GM21360 (cell line): Measurements from ENCODE around the gene ZFYVE9.
"Not testable (repeated sequence)": the region's sequence is repeated elsewhere in the genome, so short reads cannot be mapped to it uniquely, and the experiment has no call there.

ENCODE experiments used
- ATAC-seq: cut with Tn5 transposase; IDR thresholded peaks from one replicate; pipeline ENCODE4 v1.9.1; 2021; ENCODE audit warnings: mild to moderate bottlenecking, moderate library complexity; ENCODE audit not compliant: unreplicated experiment

ZFYVE9 gene

DNA sequence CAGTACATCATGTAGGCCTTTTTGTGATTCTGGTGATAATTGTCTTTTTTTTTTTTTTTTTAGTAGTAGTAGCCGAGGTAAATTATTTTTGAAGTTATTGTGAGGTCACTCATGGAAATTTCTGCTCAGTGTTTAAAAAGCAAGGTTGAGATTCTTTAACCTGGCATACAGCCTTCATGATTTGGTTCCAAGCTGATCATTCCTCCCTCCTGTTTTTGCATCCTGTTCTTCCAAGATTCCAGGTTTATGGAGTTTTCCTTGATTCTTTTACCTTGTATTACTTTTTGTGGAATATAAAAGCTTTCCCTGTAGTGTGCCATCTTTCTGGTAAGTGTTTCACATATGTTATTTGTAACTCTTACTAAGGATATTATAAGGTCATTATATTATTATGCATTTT, 9.1 kb downstream of the ZFYVE9 start:
- ATAC-seq, result no peak

DNA sequence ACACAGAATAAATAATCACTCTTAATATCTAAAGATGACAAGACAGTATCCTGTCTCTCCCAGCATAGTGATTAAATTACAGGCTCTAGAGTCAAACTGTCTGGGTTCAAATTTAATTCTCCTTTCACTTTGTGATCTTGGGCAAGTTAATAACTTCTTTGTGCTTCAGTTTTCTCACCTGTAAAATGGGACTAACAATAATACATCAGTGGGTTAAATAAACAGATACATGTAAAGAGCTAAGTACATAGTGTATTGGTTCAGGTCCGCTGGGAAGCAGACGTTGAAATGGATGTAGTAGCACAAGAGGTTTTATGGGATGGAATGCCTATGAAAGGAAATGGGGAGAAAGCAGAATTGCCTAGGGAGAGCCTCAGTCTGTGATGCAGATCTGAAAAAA, 10.7 kb downstream of the ZFYVE9 start:
- no peak for ATAC-seq

DNA sequence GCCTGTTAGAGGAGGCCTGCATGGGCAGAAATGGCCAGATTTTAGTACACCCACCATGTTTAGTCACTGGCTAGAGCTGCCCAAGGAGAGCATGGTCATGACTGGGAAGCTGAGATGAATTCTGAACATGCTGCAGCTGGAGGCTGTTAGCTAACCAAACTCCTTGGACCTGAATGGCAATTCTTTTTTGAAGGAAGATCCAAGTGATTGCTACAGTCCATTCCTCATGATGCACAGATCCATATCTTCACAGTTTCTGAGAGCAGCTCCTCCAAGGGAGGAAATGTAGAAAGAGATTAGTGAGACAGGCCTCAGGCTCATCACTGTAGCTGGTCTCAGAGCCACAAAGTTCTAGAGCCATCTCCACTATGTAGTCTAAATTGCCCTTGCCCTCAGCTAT, 11.1 kb downstream of the ZFYVE9 start:
- ATAC-seq, result no peak

DNA sequence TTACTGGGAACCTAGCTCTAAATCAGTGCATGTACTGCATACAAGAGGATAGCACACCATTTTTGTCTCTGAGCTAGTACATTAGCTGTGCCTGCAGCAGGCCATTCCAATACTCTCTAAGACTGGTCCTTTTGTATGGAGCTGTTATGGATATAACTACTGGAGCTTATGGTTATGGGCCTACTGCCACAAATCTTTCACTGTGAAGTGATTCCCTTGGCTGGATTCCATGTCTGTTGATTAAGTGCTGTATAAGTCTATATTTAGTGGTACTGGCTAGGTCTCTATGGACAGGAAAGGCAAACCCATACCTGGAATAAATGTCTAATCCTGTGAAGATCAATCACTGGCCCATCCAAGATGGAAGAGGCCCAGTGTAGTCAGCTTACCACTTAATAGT, 12.0 kb downstream of the ZFYVE9 start:
- ATAC-seq, result no peak

DNA sequence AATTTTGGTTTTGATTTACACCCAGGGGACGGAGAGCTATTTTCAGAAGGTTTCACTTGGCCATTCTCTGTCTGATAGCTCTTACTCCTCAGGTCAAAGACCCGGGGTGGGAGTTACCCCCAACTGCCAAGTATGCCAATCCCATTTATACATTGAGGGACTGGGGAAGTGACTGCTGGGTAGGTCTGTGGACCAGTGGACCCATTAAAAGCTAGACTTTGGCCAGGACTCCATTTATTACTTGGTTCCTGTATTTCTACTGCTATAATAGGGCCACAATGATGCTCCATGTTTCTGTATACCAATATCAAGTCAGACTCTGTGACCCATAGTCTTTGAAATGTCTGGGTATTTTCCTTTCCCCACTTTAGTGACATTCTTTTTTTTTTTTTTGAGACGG, 14.6 kb downstream of the ZFYVE9 start:
- ATAC-seq, result no peak

DNA sequence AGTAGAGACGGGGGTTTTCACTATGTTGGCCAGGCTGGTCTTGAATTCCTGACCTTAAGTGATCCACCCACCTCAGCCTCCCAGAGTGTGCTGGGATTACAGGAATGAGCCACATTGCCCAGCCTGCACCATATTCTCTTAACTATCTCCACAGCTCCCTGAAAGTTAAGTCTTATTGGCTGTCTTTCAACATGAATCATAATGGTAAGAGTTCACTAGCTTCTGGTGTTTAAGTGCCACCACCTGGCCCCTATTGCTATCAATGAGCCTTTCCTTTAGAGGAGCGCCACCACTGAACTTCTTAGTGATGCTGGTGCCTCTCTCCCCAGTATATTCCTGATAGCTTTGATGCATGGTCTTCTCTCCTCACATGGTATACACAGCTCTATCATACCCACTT, 15.7 kb downstream of the ZFYVE9 start:
- no peak for ATAC-seq

DNA sequence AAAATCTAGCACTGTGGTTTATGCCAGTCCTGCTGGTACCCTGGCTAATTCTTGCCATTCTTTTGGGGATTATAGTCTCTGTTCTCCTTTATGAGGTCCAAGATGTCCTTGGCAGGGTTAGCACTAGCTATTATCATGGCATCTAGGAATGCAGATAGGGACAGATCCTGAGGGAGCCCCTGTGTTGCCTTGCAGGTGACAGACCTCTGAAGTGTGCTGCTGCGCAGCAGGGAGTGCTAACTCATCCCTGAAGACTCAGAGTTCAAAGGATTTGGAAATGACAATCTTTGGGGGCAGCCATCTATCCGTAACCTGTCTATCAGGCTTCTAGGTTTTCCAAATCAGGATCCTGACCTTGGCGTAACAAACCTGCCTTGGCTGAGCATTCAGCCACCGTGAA, 16.3 kb downstream of the ZFYVE9 start:
- ATAC-seq, result no peak

DNA sequence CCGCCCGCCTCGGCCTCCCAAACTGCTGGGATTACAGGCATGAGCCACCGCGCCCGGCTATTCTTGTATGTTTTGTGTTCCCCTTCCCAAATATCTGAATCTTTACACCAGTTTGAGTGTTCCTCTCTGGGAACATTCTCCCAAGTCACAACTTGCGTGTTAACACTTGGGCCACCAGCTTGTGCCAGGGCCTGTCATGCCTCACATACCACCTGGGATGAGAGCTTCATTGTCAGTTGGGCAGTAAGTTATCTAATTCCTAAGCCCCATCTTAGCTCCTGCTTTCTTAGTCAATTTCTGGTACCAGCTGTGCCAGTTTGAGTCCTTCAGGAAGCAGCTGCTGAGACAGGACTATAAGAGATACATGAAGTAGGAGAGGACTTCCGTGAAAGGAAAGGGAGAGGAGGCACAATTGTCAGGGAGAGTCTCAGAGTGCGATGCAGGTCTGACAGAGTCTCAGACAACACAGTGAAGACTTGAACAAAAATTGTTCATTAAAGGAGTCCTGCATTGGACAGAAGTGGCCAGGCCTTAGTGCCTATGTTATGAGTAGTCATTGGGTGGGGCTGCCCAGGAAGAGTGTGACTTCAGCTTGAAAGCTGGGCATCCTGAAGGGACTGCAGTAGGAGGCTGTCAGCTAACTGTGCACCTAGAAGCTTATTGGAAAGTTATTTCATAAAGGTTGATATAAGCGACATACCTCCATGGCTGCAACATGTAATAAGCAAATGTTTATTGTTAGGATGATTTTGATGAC, 17.3 kb downstream of the ZFYVE9 start:
- ATAC-seq, result no peak

DNA sequence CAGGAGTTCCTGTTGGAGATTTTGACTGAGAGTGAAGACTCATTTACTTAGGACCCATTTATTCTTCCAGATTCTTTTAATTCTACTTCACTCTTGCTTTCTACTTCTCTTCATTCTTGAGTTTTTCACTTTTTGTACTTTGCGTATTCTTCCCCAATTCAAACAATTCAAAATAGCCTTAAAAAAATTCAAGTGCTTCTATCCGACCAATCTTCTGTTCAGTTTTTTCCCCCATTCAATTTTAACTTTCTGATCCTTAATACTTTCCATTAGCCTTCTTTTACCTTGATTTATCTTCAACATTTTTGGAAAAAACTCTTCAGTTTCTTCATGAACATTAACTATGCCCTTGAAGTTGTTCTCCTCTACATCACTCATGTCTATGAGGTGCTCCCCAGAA, 21.1 kb downstream of the ZFYVE9 start:
- ATAC-seq, result no peak

DNA sequence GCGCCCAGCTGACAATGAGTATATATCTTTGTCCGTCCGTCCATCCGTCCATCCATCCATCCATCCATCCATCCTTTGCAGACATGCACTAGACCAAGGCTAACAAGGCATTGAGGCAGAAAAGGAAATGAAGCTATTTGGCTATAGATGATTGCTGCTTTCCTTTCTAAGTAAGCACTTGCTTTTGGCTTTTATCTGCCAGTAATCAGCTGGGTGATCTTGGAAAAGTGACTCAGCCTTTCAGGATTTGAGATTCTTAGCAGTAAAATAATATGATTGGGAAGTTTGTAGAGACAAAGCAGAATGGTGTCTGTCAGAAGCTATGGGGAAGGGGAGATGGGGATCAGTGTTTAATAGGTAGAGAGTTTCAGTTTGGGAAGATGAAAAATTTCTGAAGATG, 22.7 kb downstream of the ZFYVE9 start:
- ATAC-seq, result no peak

DNA sequence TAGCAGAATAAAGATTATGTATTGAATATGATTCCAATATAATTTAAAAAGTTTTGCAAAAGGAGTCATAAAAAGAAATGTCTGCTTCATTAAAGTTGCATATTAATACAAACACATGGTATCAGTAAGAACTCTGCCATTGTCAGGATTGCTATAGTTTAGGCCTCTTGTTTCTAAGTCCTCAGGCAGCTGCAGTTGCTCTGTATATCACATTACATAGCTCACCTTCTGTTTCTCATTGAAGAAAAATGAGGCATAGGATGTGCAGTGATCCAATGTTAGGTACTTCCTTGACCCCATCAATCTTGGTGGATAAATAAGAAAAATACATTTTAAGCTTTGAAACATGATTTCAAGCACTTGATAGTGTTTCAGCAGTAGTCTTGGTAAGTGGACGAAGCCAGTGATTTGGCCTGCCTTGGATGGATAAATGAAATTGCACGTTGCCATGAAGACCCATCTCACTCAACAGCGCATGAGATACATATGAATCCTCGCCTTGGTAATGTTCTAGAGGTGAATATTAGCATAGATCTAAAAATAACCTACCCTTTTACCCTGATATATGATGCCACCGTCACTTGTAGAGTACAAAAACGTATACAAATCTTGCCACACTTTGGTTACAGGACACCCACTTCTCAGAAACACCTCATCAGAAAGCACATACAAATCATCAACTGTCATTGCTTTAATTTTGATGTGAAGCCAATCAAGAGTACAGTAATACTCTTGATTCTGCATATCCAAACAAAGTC, 25.3 kb downstream of the ZFYVE9 start:
- no peak for ATAC-seq

DNA sequence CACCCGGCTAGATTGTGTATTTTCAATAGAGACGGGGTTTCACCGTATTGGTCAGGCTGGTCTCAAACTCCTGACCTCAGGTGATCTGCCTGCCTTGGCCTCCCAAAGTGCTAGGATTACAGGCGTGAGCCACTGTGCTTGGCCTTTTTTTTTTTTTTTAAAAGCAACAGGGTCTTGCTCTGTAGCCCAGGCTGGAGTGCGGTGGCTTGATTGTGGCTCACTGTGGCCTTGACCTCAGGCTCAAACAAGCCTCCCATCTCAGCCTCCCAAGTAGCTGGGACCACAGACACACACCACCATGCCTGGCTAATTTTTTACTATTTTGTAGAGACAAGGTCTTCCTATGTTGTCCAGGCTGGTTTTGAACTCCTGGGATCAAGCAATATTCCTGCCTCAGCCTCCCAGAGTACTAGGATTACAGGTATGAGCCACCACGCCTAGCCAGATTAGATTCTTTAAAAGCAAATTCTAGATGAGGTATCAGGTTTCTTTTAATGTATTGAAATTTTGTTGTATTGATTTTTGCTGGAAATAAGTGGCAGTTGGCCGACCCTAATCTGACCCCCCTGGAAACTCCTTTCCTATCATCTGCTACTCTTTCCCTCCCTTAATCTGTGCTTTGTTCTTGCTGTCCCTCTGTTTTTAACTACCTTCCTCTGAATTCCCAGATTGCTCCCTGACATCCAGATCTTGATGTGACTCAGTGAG, 26.6 kb downstream of the ZFYVE9 start:
- no peak for ATAC-seq

DNA sequence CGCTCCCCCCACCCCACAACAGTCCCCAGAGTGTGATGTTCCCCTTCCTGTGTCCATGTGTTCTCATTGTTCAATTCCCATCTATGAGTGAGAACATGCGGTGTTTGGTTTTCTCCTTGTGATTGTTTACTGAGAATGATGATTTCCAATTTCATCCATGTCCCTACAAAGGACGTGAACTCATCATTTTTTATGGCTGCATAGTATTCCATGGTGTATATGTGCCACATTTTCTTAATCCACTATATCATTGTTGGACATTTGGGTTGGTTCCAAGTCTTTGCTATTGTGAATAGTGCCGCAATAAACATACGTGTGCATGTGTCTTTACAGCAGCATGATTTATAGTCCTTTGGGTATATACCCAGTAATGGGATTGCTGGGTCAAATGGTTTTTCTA, 29.3 kb downstream of the ZFYVE9 start:
- ATAC-seq, result not testable (repeated sequence)

DNA sequence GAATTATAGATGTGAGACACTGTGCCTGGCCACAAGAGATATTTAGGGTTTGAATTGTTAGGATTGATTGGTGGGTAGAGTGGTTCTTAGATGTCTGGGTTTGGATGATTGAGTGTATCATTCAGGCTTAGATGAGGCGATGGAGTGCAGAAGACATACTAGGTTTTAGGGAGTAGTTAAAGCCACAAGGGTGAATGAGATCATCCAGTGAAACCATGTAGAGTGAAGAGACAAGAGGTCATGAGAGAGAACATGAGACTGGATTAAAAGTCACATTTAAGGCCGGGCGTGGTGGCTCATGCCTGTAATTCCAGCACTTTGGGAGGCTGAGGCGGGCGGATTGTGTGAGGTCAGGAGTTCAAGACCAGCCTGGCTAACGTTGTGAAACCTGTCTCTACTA, 37.2 kb downstream of the ZFYVE9 start:
- no peak for ATAC-seq

DNA sequence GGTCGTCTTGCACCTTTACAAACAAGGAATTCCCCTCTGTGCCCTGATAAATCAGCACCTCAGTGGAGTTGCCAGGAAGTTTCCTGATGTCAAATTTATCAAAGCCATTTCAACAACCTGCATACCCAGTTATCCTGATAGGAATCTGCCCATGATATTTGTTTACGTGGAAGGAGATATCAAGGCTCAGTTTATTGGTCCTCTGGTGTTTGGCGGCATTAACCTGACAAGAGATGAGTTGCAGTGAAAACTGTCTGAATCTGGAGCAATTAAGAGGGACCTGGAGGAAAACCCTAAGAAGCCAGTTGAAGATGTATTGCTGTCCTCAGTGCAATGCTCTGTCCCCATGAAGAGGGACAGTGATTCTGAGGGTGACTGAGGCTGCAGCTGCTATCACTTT, 38.3 kb downstream of the ZFYVE9 start:
- ATAC-seq, result no peak

DNA sequence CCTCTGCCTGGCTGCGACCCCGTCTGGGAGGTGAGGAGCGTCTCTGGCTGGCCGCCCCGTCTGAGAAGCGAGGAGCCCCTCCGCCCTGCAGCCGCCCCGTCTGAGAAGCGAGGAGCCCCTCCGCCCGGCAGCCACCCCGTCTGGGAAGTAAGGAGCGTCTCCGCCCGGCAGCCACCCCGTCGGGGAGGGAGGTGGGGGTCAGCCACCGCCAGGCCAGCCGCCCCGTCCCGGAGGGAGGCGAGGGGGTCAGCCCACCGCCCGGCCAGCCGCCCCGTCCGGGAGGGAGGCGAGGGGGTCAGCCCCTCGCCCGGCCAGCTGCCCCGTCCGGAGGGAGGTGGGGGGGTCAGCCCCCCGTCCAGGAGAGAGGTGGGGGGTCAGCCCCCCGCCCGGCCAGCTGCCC, 39.9 kb downstream of the ZFYVE9 start:
- ATAC-seq, result not testable (repeated sequence)

DNA sequence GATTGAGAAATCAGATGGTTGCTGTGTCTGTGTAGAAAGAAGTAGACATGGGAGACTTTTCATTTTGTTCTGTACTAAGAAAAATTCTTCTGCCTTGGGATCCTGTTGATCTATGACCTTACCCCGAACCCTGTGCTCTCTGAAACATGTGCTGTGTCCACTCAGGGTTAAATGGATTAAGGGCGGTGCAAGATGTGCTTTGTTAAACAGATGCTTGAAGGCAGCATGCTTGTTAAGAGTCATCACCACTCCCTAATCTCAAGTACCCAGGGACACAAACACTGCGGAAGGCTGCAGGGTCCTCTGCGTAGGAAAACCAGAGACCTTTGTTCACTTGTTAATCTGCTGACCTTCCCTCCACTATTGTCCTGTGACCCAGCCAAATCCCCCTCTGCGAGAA, 40.4 kb downstream of the ZFYVE9 start:
- not testable (repeated sequence) for ATAC-seq

DNA sequence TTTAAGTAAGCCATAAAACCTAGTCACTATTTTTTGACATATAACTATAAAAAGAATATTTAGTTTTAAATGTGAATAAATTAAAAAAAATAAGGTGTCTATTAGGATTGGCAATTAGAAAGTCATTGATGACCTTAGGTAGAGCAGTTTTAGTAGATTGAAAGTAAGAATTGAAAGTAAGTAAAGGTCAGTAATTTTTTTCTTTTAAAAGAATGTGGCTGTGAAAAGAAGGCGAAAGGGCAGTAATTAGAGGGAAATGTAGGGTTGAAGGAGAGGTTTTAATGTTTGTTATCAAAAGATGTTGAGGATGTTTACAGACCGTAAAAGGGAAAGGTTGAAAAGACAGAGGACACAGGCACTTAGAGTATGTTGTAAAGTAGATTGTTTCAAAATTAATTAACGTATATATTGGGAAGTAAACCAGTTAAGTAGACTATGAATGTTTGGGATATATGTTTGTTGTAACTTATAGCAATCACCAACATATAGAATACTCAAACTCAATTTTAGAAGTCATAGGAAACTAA, 41.0 kb downstream of the ZFYVE9 start:
- no peak for ATAC-seq

DNA sequence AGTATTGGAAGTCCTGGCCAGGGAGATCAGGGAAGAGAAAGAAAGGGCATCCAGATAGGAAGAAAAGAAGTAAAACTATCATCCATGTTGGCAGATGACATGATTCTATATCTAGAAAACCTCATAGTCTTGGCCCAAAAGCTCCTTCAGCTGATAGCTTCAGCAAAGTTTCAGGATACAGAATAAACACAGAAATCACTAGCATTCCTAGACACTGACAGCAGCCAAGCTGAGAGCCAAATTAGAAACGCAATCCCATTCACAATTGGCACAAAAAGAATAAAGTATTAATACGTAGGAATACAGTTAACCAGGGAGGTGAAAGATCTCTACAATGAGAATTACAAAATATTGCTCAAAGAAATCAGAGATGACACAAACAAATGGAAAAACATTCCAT, 44.6 kb downstream of the ZFYVE9 start:
- ATAC-seq, result no peak

DNA sequence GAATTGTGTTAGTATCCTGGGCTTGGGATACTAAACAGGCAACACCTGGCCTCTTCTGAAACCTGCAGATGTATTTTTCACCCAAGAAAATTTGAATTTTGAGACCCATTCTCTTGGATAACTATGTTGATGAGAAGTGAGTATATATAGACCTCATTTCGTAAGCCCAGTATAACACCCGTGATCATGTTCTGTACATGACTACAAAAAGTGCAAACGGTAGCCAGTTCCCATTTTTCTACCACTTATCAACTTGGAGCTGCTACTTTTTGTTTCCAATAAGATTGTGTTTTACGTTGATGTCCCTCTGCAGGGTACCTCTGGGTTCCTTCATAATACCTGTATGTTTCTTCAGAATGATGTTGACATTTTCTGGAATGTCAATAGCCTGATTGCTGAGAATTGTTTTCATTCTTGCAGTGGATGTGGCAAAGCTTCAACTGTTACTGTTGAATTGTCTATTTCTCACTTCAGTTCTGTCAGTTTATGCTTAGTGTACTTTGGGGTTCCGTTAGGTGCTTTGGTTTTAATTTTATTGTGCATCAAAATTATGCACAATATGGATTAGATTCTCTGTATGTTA, 48.1 kb downstream of the ZFYVE9 start:
- no peak for ATAC-seq

DNA sequence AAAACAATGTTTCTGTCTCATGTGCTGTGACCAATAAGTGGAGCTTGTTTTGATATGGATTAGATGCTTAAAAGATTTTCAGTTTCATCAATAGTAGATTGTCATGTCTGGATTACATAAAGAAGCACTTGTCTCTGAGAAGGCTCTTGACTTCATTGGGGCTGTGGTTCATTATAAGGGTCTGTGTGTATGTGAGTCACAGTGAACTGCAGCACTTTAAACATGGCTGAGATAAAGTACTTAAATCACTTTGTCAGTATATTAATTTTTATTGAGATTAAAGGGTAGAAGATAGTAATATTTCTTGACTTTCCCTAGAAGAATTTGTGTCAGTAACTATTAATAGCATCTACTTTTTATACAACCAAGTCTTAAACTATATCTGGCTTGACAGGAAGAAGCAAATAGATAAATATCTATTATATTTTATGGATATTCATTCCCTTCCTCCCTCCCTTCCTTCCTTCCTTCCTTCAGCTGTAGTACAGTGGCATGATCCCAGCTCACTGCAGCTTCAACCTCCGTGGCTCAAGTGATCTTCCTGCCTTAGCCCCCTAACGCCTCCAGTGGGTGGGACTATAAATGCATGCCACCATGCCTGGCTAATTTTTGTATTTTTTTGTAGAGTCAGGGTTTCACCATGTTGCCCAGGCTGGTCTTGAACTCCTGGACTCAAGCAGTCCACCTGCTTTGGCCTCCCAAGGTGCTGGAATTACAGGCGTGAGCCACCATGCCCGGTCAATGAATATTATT, 48.8 kb downstream of the ZFYVE9 start:
- ATAC-seq, result no peak
